ENCODE measurements around the gene PWWP2B.

GRCh38 chr10:132390921-132391675 lies 5.9 kb upstream of the PWWP2B start:
- TF ChIP-seq CTCF (conservative IDR thresholded peaks at IDR 0.05; ENCODE audit: low read length) (no peak), EZH2phosphoT487 (IDR thresholded peaks at IDR 0.05; ENCODE audit: borderline replicate concordance) (no peak)

All from Loucy (cell line).